Smooth muscle cell (in vitro differentiated cells): ENCODE results near the gene LAMP5. TPM values are rescaled to one million over a fixed set of nuclear protein-coding genes. Genes with fewer than 3 reads are reported as not detected.

Source experiments
- DNase-seq: peaks from one replicate; lab custom pipeline; 2025; ENCODE audit not compliant: unreplicated experiment; lab: John Stamatoyannopoulos, UW
- H2AFZ ChIP-seq: fragments of 200-600 bp; sonication (generic); 2 replicates; pipeline ENCODE4 v1.6.0; 2016; ENCODE audit warnings: antibody characterized with exemption, low read depth, mild to moderate bottlenecking
- H3F3A ChIP-seq: fragments of 200-600 bp; sonication (generic); 2 replicates; pipeline ENCODE4 v1.6.0; 2017; ENCODE audit warnings: antibody characterized with exemption, low read depth
- H3K27ac ChIP-seq: fragments of 200-600 bp; sonication (generic); 2 replicates; pipeline ENCODE4 v1.5.1; 2016; ENCODE audit warnings: low read depth, mild to moderate bottlenecking
- H3K27me3 ChIP-seq: fragments of 200-600 bp; sonication (generic); 2 replicates; pipeline ENCODE4 v1.6.1; 2016; ENCODE audit warnings: low read depth, mild to moderate bottlenecking
- H3K36me3 ChIP-seq: fragments of 200-600 bp; sonication (generic); 2 replicates; pipeline ENCODE4 v1.5.1; 2016; ENCODE audit warnings: low read depth
- H3K4me1 ChIP-seq: fragments of 200-600 bp; sonication (generic); 2 replicates; pipeline ENCODE4 v1.5.1; 2016; ENCODE audit warnings: low read depth
- H3K4me2 ChIP-seq: fragments of 200-600 bp; sonication (generic); 2 replicates; pipeline ENCODE4 v1.6.0; 2016; ENCODE audit warnings: mild to moderate bottlenecking
- H3K4me3 ChIP-seq: fragments of 200-600 bp; sonication (generic); 2 replicates; pipeline ENCODE4 v1.5.1; 2016; ENCODE audit warnings: mild to moderate bottlenecking
- H3K79me2 ChIP-seq: fragments of 200-600 bp; sonication (generic); 2 replicates; pipeline ENCODE4 v1.6.0; 2016; ENCODE audit warnings: low read depth, mild to moderate bottlenecking
- H3K9ac ChIP-seq: fragments of 200-600 bp; sonication (generic); 2 replicates; pipeline ENCODE4 v1.6.0; 2016; ENCODE audit warnings: low read depth
- H3K9me3 ChIP-seq: fragments of 200-600 bp; sonication (generic); replicated peaks from 2 replicates; pipeline ENCODE4 v1.5.1; 2016; ENCODE audit warnings: low read depth
- H4K20me1 ChIP-seq: fragments of 200-600 bp; sonication (generic); 2 replicates; pipeline ENCODE4 v1.6.0; 2016; ENCODE audit warnings: low read depth
- WGBS: methylation state at CpG from one replicate; pipeline ENCODE4 v1.1.7; 2016; ENCODE audit warnings: low lambda C conversion rate; 5-methylcytosine and 5-hydroxymethylcytosine counted together
- polyA plus RNA-seq: library from polyadenylated mRNA; unstranded; fragments of >200 nt; fragmentation: Nextera tagmentation; extraction: Ambion mirVana; gene quantifications from 2 replicates; pipeline ENCODE4 v1.2.1, GENCODE V29; 2016
- total RNA-seq: library from RNA; depleted of rRNA; stranded (reverse); fragments of >200 nt; gene quantifications from 2 replicates; pipeline ENCODE4 v1.2.3, GENCODE V29; 2014
- TF ChIP-seq, protein P1 (sequence below): fragments of 200-600 bp; sonication (generic); IDR thresholded peaks from 2 replicates; pipeline ENCODE4 v1.5.1; 2017; ENCODE audit warnings: borderline replicate concordance, mild to moderate bottlenecking, antibody characterized with exemption; ENCODE audit not compliant: insufficient read depth, poor library complexity, severe bottlenecking

LAMP5 gene
- total and polyA plus RNA-seq, 2 experiments from 2014 or later, result 38.6 to 40.5 TPM

DNA sequence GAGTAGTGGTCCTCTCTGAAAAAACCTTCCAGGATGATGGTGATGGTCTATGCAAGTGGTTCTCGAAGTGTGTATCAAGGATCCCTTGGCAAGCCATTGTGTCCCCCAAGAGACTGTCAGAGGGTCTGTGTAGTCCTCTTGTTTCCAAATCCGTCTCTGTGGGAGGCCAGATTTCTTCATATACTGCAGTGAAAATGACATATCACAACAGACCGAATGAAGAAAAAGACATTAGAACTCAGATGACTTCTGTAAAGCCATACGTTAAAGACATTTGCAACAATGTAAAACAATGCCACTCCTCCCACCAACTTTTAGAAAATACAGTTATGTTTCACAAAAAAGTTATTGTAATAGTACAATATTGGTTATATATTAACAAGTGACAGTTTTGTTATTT lies 27.2 kb upstream of the LAMP5 start:
- H3K9ac ChIP-seq, result no peak overlapping the region
- H3K27me3 ChIP-seq, result peaks cover 34% of the 10 kb centered on the region
- no peaks in the 10 kb centered on the region for H3K4me1 ChIP-seq
- H4K20me1 ChIP-seq, result no peaks in the 10 kb centered on the region
- no peaks in the 10 kb centered on the region for H3F3A ChIP-seq
- H2AFZ ChIP-seq, result no peak overlapping the region
- H3K4me3 ChIP-seq, result no peak overlapping the region
- H3K79me2 ChIP-seq, result no peaks in the 10 kb centered on the region
- H3K9me3 ChIP-seq, result no peaks in the 10 kb centered on the region
- no peak for DNase-seq
- no peak overlapping the region for H3K27ac ChIP-seq
- H3K36me3 ChIP-seq, result no peaks in the 10 kb centered on the region
- 83% methylated on average over 4 of the region's 4 CpGs for WGBS
- no peak overlapping the region for H3K4me2 ChIP-seq
- TF ChIP-seq, protein P1, sequence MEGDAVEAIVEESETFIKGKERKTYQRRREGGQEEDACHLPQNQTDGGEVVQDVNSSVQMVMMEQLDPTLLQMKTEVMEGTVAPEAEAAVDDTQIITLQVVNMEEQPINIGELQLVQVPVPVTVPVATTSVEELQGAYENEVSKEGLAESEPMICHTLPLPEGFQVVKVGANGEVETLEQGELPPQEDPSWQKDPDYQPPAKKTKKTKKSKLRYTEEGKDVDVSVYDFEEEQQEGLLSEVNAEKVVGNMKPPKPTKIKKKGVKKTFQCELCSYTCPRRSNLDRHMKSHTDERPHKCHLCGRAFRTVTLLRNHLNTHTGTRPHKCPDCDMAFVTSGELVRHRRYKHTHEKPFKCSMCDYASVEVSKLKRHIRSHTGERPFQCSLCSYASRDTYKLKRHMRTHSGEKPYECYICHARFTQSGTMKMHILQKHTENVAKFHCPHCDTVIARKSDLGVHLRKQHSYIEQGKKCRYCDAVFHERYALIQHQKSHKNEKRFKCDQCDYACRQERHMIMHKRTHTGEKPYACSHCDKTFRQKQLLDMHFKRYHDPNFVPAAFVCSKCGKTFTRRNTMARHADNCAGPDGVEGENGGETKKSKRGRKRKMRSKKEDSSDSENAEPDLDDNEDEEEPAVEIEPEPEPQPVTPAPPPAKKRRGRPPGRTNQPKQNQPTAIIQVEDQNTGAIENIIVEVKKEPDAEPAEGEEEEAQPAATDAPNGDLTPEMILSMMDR, result no peak

DNA sequence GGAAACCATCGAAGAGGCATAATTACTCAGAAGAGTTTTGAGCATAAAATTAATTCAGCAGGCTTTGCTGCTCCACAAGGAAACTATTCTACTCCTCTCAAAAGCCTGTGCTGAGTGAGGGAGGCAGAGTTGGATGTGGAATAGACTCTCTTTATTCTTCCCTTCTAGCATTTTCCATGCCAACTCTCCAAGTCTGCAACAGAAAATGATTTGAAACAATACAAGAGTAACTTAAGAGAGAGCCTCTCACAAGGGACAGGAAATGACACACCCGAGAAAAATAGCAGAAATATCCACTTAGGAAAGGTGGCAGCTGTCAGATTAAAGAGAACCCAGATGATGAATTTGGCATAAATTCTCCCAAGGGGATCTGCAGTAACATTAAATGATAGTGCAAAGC lies 26.3 kb upstream of the LAMP5 start:
- H3K79me2 ChIP-seq, result no peaks in the 10 kb centered on the region
- H3K36me3 ChIP-seq, result no peaks in the 10 kb centered on the region
- no peaks in the 10 kb centered on the region for H4K20me1 ChIP-seq
- H3K4me2 ChIP-seq, result no peak overlapping the region
- 79% methylated on average over 2 of the region's 2 CpGs for whole genome bisulfite sequencing
- peaks cover 26% of the 10 kb centered on the region for H3K27me3 ChIP-seq
- H3K4me1 ChIP-seq, result no peaks in the 10 kb centered on the region
- no peak overlapping the region for H2AFZ ChIP-seq
- H3K9me3 ChIP-seq, result no peaks in the 10 kb centered on the region
- DNase-seq, result no peak
- TF ChIP-seq, protein P1, result no peak
- H3K9ac ChIP-seq, result no peak overlapping the region
- H3K27ac ChIP-seq, result no peak overlapping the region
- H3F3A ChIP-seq, result no peaks in the 10 kb centered on the region
- H3K4me3 ChIP-seq, result no peak overlapping the region

DNA sequence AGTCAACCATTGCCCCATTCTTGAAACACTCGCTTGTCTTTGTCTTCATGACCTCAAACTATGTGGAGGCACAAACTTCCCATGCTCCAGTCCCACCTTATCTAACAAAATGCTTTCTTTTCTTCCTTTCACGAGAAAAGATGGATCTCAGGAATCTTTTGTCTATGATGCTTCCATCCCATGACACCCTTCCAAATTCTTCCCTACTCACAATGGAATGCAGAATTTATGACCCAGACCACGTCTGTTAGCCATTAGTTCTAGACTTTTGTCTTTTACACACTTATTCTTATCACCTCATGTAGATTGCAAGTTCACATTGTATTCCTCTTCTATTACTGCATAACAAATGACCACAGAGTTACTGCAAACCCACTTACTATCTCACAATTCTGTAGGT lies 24.2 kb upstream of the LAMP5 start:
- Histone ChIP-seq H3K27ac (no peak overlapping the region), H3K9me3 (no peaks in the 10 kb centered on the region), H3K36me3 (no peaks in the 10 kb centered on the region), H3K4me3 (no peak overlapping the region), H3K4me1 (no peaks in the 10 kb centered on the region), H4K20me1 (no peaks in the 10 kb centered on the region), H3K9ac (no peak overlapping the region), H3K4me2 (no peak overlapping the region), H3F3A (no peaks in the 10 kb centered on the region), H2AFZ (no peak overlapping the region), H3K79me2 (no peaks in the 10 kb centered on the region), H3K27me3 (peaks cover 17% of the 10 kb centered on the region)
- TF ChIP-seq, protein P1, result no peak
- 71% methylated on average over 3 of the region's 3 CpGs for whole genome bisulfite sequencing
- no peak for DNase-seq

DNA sequence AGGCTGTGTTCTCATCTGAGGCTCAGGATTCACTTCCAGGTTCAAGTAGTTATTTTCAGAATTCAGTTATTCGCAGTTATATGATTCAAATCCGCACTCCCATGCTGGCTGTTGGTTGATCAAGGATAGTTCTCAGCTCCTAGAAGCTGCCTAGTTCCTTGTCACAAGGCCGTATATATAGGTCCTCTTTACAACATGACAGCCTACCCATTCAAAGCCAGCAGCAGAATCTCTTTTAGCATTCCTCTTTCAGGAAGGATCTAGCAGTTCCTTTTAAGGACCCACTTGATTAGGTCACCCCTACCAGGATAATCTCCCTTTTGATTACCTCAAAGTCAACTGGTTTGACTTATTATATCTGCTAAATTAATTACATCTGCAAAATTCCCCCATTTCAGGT lies 23.8 kb upstream of the LAMP5 start:
- no peak overlapping the region for H3K4me3 ChIP-seq
- H3K27me3 ChIP-seq, result peaks cover 17% of the 10 kb centered on the region
- H3K9ac ChIP-seq, result no peak overlapping the region
- no peaks in the 10 kb centered on the region for H3K4me1 ChIP-seq
- no peaks in the 10 kb centered on the region for H4K20me1 ChIP-seq
- H3K36me3 ChIP-seq, result no peaks in the 10 kb centered on the region
- no peak overlapping the region for H3K27ac ChIP-seq
- no peaks in the 10 kb centered on the region for H3K9me3 ChIP-seq
- no peaks in the 10 kb centered on the region for H3K79me2 ChIP-seq
- H3K4me2 ChIP-seq, result no peak overlapping the region
- DNase-seq, result no peak
- TF ChIP-seq, protein P1, result no peak
- 93% methylated on average over 3 of the region's 3 CpGs for WGBS
- H3F3A ChIP-seq, result no peaks in the 10 kb centered on the region
- H2AFZ ChIP-seq, result no peak overlapping the region
